ENCODE data around the gene VAV3.

DNA sequence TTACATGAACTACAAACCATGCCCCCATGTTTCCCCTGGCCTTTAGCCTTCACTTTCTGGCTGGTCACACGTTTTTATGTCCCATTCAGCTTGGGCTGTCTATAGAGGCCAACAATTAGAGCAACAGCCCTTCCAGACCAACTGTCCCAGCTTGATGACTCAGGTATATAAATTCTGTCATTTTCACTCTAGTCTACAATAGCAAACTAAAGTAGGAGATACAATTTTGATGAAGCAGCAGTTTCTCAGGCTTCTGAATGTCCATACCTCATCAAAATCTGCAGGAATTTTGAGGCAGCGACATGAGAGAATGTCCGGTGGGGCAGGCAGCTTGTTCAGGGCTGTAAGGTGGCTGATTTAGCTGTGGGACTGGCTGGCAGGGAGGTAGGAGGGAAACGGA, 45.6 kb upstream of the VAV3 start:
- TF ChIP-seq EZH2 (IDR thresholded peaks at IDR 0.05; ENCODE audit: borderline replicate concordance, control insufficient read depth, low read depth, low read length) (no peak), NFYB (IDR thresholded peaks at IDR 0.05; ENCODE audit: insufficient read depth, low read depth, low read length) (no peak), ZNF24 (IDR thresholded peaks at IDR 0.05) (no peak), GABPA (IDR thresholded peaks at IDR 0.05; ENCODE audit: low read depth) (no peak), POLR2A (IDR thresholded peaks at IDR 0.05; ENCODE audit: low read depth, low read length) (no peak), YY1 (IDR thresholded peaks at IDR 0.05; ENCODE audit: low read depth, low read length) (no peak), FOXM1 (IDR thresholded peaks at IDR 0.05; ENCODE audit: low read depth, low read length) (no peak), RAD21 (IDR thresholded peaks at IDR 0.05; ENCODE audit: insufficient read depth, low read depth, low read length) (no peak)
- TF ChIP-seq, protein P1, sequence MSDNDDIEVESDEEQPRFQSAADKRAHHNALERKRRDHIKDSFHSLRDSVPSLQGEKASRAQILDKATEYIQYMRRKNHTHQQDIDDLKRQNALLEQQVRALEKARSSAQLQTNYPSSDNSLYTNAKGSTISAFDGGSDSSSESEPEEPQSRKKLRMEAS (IDR thresholded peaks at IDR 0.05; ENCODE audit: low read depth, low read length), result no peak
- TF ChIP-seq, protein P2, sequence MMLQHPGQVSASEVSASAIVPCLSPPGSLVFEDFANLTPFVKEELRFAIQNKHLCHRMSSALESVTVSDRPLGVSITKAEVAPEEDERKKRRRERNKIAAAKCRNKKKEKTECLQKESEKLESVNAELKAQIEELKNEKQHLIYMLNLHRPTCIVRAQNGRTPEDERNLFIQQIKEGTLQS (IDR thresholded peaks at IDR 0.05; ENCODE audit: borderline replicate concordance, extremely low read depth, low read depth, low read length), result no peak
- TF ChIP-seq, protein P3, sequence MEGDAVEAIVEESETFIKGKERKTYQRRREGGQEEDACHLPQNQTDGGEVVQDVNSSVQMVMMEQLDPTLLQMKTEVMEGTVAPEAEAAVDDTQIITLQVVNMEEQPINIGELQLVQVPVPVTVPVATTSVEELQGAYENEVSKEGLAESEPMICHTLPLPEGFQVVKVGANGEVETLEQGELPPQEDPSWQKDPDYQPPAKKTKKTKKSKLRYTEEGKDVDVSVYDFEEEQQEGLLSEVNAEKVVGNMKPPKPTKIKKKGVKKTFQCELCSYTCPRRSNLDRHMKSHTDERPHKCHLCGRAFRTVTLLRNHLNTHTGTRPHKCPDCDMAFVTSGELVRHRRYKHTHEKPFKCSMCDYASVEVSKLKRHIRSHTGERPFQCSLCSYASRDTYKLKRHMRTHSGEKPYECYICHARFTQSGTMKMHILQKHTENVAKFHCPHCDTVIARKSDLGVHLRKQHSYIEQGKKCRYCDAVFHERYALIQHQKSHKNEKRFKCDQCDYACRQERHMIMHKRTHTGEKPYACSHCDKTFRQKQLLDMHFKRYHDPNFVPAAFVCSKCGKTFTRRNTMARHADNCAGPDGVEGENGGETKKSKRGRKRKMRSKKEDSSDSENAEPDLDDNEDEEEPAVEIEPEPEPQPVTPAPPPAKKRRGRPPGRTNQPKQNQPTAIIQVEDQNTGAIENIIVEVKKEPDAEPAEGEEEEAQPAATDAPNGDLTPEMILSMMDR (IDR thresholded peaks at IDR 0.05 in 2 of 3, conservative IDR thresholded peaks at IDR 0.05 in 1 of 3; ENCODE audit: control insufficient read depth in 2 of 3, extremely low read depth in 1 of 3, insufficient read depth in 1 of 3, low read depth in 3 of 3, low read length in 3 of 3), result no peak

Measured in GM12878 (cell line).